ENCODE data around the gene HAUS1. TPM values are rescaled to one million over a fixed set of nuclear protein-coding genes. Genes with fewer than 3 reads are reported as not detected.
A peak's percentile ranks its signal among the peaks of the same experiment; 100 is the strongest.

The HAUS1 gene, protein sequence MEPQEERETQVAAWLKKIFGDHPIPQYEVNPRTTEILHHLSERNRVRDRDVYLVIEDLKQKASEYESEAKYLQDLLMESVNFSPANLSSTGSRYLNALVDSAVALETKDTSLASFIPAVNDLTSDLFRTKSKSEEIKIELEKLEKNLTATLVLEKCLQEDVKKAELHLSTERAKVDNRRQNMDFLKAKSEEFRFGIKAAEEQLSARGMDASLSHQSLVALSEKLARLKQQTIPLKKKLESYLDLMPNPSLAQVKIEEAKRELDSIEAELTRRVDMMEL
- 10 to 100 TPM; 16.3 to 23.2 (median 20.6) TPM for total RNA-seq
- total RNA-seq (2013), result 24.3 TPM
- total RNA-seq, result 3.7 to 42.4 (median 15.0) reads per million in 29 experiments

DNA sequence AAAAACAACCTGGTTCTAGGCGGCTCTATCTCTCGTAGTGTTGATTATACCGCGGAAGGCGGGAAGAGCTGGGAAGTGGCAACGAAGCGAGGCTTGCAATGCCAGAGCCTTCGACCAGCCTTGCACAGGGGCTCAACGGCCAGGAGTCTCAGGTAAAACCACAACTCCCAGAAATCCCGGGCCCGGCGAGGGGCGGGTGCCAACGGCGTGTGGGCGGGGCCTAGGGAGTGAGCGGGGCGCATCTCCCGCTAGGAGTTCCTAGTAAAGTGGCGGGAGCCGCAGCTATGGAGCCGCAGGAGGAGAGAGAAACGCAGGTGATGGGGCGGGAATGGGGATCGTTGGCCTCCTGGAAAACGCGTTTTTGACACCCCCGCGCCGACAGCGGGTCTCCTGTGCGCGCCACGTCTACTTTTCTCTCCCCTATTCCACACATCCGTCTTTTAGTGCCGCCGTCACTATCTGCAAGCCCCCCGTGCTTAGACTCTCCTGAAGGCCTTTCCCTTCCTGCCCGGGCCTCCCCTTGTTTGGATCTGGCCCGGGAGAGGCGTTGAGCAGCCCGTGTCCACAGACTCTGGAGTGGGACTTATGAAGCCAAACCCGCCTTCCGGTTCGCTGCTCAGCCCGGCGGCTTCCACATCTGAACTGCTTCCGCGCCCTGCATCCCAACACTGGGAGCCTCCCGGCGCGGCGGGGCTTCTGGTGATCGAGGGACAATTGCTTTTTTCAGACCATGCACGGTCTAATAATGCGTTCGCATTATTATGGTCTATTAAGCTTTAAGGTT lies at the start of gene HAUS1:
TSS of gene HAUS1 (plus strand) at position 258 of the 784 bp plus-strand sequence. CDS start at position 285, 27 bp downstream.
- ChIA-PET POLR2A (interaction anchor here in 1 of 2 donors (0.5 kb wide), 1 partner anchor 12 kb away, joined by 3 read pairs; no protein-coding TSS in a partner anchor), CTCF (interaction anchor here (0.7 to 1.2 kb wide), 4 partner anchors 31 to 454 kb away, joined by 3 to 5 read pairs (median 3); a partner anchor contains a TSS)
- H3K27me3 Mint-ChIP-seq, result no peaks in the 10 kb centered on the region
- H3K36me3 Mint-ChIP-seq, result peaks cover 3% of the 10 kb centered on the region
- H3K4me3 Mint-ChIP-seq, result peak within 1 kb of the TSS; percentile 96 to 98 (median 97)
- H3K9me3 Mint-ChIP-seq, result no peaks in the 10 kb centered on the region
- peak within 1 kb of the TSS; percentile 86 to 92 for H3K27ac Mint-ChIP-seq
- Histone ChIP-seq H3K27ac (ENCODE audit: low read length) (peak within 1 kb of the TSS; percentile 33), H3K4me3 (ENCODE audit: control insufficient read depth in 1 of 2, extremely low read depth in 1 of 2, low read length in 1 of 2) (peak within 1 kb of the TSS; percentile 84 to 88), H3K27me3 (replicated peaks in 1 of 2; ENCODE audit: control insufficient read depth in 2 of 2, extremely low read depth in 1 of 2, insufficient read depth in 2 of 2, low read length in 1 of 2) (no peaks in the 10 kb centered on the region), H3K9me3 (no peaks in the 10 kb centered on the region), H3K4me1 (ENCODE audit: control insufficient read depth in 1 of 2, extremely low read depth in 1 of 2, insufficient read depth in 2 of 2, low read length in 2 of 2) (peaks cover 0 to 13% of the 10 kb centered on the region in 2 experiments), H3K36me3 (ENCODE audit: control insufficient read depth in 2 of 2, extremely low read depth in 1 of 2, insufficient read depth in 1 of 2, low read length in 1 of 2) (peaks cover 0 to 2% of the 10 kb centered on the region in 2 donors)
- ATAC-seq (replicated peaks in 1 of 4) (peak; percentile 98 to 99 (median 99)), DNase-seq (peak; percentile 27 to 83 (median 65))
- 0% methylated on average over 46 of the region's 57 CpGs for WGBS (ENCODE audit: insufficient coverage)
- H3K4me1 Mint-ChIP-seq, result peaks cover 15 to 40% (median 38%) of the 10 kb centered on the region in 3 donors

DNA sequence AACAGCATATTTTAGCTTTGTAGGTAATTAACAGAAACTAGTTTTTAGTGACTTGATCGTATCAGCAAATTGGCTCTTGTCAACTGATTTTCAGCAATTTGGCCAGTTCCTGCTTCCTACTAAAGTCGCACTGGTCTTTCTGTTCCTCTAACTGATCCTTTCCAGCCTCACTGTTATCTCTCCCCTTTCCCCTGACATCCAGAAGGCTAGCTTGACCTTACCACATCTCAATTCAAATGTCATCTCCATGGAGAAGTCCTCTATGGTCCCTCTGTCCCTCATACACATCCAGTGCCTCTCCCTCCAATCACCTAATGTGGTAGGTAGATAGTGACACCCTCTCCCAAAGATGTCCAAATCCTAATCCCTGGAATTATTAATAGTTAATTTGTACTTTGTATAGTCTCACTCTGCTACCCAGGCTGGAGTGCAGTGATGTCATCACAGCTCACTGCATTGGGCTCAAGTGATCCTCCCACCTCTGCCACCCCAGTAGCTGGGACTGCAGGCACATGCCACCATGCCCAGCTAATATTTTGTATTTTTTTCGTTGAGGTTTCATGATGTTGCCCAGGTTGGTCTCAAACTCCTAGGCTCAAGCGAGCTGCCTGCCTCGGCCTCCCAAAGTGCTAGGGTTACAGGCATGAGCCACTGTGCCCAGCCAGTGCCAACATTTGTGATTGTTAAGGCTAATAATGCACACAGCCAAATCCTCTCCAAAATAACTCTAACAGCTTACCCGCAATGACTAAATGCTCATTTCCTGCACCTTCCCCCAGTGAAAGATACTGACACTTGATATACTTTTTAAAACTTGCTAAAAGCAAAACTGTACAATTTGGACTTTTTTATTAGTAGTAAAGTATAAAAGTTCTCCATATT lies 49.0 kb upstream of the HAUS1 start:
- 63% methylated on average over 3 of the region's 6 CpGs for WGBS (ENCODE audit: insufficient coverage)

DNA sequence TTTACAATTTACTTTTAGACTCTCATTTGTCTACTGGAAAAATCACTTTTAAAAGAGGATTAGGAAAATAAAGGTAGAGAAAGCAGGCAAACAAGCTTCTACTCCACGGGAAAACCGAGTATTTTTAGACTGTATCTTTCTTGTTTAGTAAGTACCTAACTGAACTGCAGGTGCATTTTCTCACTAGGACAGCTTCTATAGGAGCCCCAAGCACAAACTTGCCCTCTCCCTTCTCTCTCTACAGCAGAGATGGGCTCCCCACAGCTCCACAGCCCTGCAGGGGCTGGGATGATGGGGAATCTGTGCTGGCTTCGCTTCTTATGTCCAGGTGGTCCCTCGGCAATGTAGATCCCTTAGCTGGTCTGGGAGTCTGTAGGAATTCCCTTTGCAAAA lies 48.4 kb upstream of the HAUS1 start:
- CTCF ChIA-PET, result interaction anchor here in 1 of 2 donors (1.3 kb wide), 1 partner anchor 18 kb away, joined by 9 read pairs; no protein-coding TSS in a partner anchor
- H3K4me3 Mint-ChIP-seq, result peak overlapping the region; percentile 17 to 43 (median 18)
- WGBS (ENCODE audit: insufficient coverage), result no CpG with 5 or more reads among the region's 4 CpGs

More for the DNA sequence above, 49.0 kb upstream of the HAUS1 start:
- H3K4me1 Mint-ChIP-seq, result peaks cover 38 to 43% (median 41%) of the 10 kb centered on the region in 3 donors
- peaks cover 0 to 20% of the 10 kb centered on the region in 2 experiments for H3K4me1 ChIP-seq (ENCODE audit: control insufficient read depth in 1 of 2, extremely low read depth in 1 of 2, insufficient read depth in 2 of 2, low read length in 2 of 2)
- H3K9me3 Mint-ChIP-seq, result no peaks in the 10 kb centered on the region
- H3K27ac Mint-ChIP-seq, result peak overlapping the region; percentile 87 to 91
- H3K27me3 ChIP-seq (replicated peaks in 1 of 2; ENCODE audit: control insufficient read depth in 2 of 2, extremely low read depth in 1 of 2, insufficient read depth in 2 of 2, low read length in 1 of 2), result no peaks in the 10 kb centered on the region
- no peaks in the 10 kb centered on the region for H3K27me3 Mint-ChIP-seq
- CTCF ChIA-PET, result interaction anchor here in 1 of 2 donors (0.6 to 1.3 kb wide), 3 partner anchors 19 to 319 kb away, joined by 3 to 9 read pairs (median 3); no protein-coding TSS in a partner anchor
- peak overlapping the region; percentile 17 to 43 (median 18) for H3K4me3 Mint-ChIP-seq
- no peaks in the 10 kb centered on the region for H3K9me3 ChIP-seq
- peak; percentile 74 to 91 (median 86) for ATAC-seq (replicated peaks in 1 of 4)
- H3K36me3 ChIP-seq (ENCODE audit: control insufficient read depth in 2 of 2, extremely low read depth in 1 of 2, insufficient read depth in 1 of 2, low read length in 1 of 2), result no peaks in the 10 kb centered on the region
- peak overlapping the region; percentile 82 for H3K27ac ChIP-seq (ENCODE audit: low read length)
- no peaks in the 10 kb centered on the region for H3K36me3 Mint-ChIP-seq
- POLR2A ChIA-PET, result no interaction called here
- H3K4me3 ChIP-seq (ENCODE audit: control insufficient read depth in 1 of 2, extremely low read depth in 1 of 2, low read length in 1 of 2), result no peak overlapping the region
- DNase-seq, result peak in 2 of 35 experiments; percentile 7 to 39

DNA sequence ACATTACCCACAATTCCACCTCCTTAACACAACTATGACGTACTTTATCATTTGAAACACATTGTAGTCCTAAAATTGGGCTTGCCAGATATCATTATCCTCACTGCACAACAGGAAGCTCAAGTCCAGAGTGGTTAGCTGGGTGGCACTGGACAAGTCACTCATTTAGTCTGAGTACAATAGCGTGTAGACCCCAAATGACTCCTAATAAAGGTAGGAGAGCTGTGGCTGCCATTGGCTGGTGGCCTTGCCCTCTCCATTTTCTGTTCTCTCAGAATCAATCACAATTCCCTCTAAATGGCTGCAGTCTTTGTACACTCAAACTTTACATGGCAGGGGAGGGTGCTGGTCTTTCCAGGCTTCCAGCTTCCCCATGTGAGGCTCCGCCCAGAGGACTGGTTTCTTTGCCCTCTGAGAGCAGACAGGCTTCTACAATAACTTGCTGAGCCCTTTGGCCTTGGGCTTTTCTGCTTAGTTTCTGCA lies 43.8 kb upstream of the HAUS1 start:
- H3K4me1 ChIP-seq (ENCODE audit: control insufficient read depth in 1 of 2, extremely low read depth in 1 of 2, insufficient read depth in 2 of 2, low read length in 2 of 2), result peaks cover 0 to 10% of the 10 kb centered on the region in 2 experiments
- Mint-ChIP-seq H3K4me3 (no peak overlapping the region), H3K9me3 (no peaks in the 10 kb centered on the region), H3K27ac (peak overlapping the region in 1 of 2 donors; percentile 37), H3K27me3 (no peaks in the 10 kb centered on the region), H3K4me1 (peaks cover 17 to 22% (median 21%) of the 10 kb centered on the region in 3 donors), H3K36me3 (no peaks in the 10 kb centered on the region)
- H3K36me3 ChIP-seq (ENCODE audit: control insufficient read depth in 2 of 2, extremely low read depth in 1 of 2, insufficient read depth in 1 of 2, low read length in 1 of 2), result no peaks in the 10 kb centered on the region
- ATAC-seq (replicated peaks in 1 of 4), result no peak
- ChIA-PET CTCF (interaction anchor here in 1 of 2 donors (0.5 kb wide), 1 partner anchor 8 kb away, joined by 4 read pairs; no protein-coding TSS in a partner anchor), POLR2A (no interaction called here)
- no peak overlapping the region for H3K4me3 ChIP-seq (ENCODE audit: control insufficient read depth in 1 of 2, extremely low read depth in 1 of 2, low read length in 1 of 2)
- WGBS (ENCODE audit: insufficient coverage), result 80% methylated on average over 3 of the region's 3 CpGs
- H3K27me3 ChIP-seq (replicated peaks in 1 of 2; ENCODE audit: control insufficient read depth in 2 of 2, extremely low read depth in 1 of 2, insufficient read depth in 2 of 2, low read length in 1 of 2), result no peaks in the 10 kb centered on the region
- H3K9me3 ChIP-seq, result no peaks in the 10 kb centered on the region
- no peak overlapping the region for H3K27ac ChIP-seq (ENCODE audit: low read length)
- DNase-seq, result no peak

More for the DNA sequence above, 48.4 kb upstream of the HAUS1 start:
- H3K27ac ChIP-seq (ENCODE audit: low read length), result peak overlapping the region; percentile 82
- no peak for DNase-seq
- H3K36me3 ChIP-seq (ENCODE audit: control insufficient read depth in 2 of 2, extremely low read depth in 1 of 2, insufficient read depth in 1 of 2, low read length in 1 of 2), result no peaks in the 10 kb centered on the region
- ATAC-seq (replicated peaks in 1 of 4), result peak; percentile 31 to 47 (median 46)
- H3K4me3 ChIP-seq (ENCODE audit: control insufficient read depth in 1 of 2, extremely low read depth in 1 of 2, low read length in 1 of 2), result no peak overlapping the region
- H3K27me3 Mint-ChIP-seq, result no peaks in the 10 kb centered on the region
- peak overlapping the region; percentile 87 to 91 for H3K27ac Mint-ChIP-seq
- H3K4me1 ChIP-seq (ENCODE audit: control insufficient read depth in 1 of 2, extremely low read depth in 1 of 2, insufficient read depth in 2 of 2, low read length in 2 of 2), result peaks cover 0 to 20% of the 10 kb centered on the region in 2 experiments
- H3K9me3 ChIP-seq, result no peaks in the 10 kb centered on the region
- H3K27me3 ChIP-seq (replicated peaks in 1 of 2; ENCODE audit: control insufficient read depth in 2 of 2, extremely low read depth in 1 of 2, insufficient read depth in 2 of 2, low read length in 1 of 2), result no peaks in the 10 kb centered on the region
- H3K36me3 Mint-ChIP-seq, result no peaks in the 10 kb centered on the region
- H3K9me3 Mint-ChIP-seq, result no peaks in the 10 kb centered on the region
- H3K4me1 Mint-ChIP-seq, result peaks cover 41 to 47% (median 42%) of the 10 kb centered on the region in 3 donors
- POLR2A ChIA-PET, result no interaction called here

DNA sequence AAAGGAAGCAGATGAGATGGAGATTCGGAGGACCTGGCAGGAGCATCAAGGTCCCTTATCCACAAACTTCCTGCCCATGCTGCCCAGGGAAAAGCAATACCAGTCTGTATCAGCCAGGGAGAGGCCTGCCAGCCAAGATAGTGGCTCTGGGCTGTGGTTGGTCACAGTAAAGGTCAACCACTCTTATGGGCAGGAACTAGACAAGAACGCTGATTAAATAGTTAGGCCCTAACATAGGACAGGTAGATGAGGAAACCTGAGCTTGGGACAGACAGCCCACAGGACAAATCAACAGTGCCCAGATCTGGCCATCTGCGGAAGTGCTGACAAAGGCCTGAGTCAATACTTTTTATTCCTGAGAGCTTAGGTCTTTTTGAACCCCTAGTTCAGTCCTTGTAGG lies 42.8 kb upstream of the HAUS1 start:
- Mint-ChIP-seq H3K4me1 (peaks cover 7 to 12% (median 12%) of the 10 kb centered on the region in 3 donors), H3K27me3 (no peaks in the 10 kb centered on the region), H3K4me3 (no peak overlapping the region), H3K9me3 (no peaks in the 10 kb centered on the region), H3K27ac (no peak overlapping the region), H3K36me3 (no peaks in the 10 kb centered on the region)
- Histone ChIP-seq H3K4me1 (ENCODE audit: control insufficient read depth in 1 of 2, extremely low read depth in 1 of 2, insufficient read depth in 2 of 2, low read length in 2 of 2) (peaks cover 0 to 2% of the 10 kb centered on the region in 2 experiments), H3K27me3 (replicated peaks in 1 of 2; ENCODE audit: control insufficient read depth in 2 of 2, extremely low read depth in 1 of 2, insufficient read depth in 2 of 2, low read length in 1 of 2) (no peaks in the 10 kb centered on the region), H3K27ac (ENCODE audit: low read length) (no peak overlapping the region), H3K4me3 (ENCODE audit: control insufficient read depth in 1 of 2, extremely low read depth in 1 of 2, low read length in 1 of 2) (no peak overlapping the region), H3K9me3 (no peaks in the 10 kb centered on the region), H3K36me3 (ENCODE audit: control insufficient read depth in 2 of 2, extremely low read depth in 1 of 2, insufficient read depth in 1 of 2, low read length in 1 of 2) (no peaks in the 10 kb centered on the region)
- no peak for ATAC-seq (replicated peaks in 1 of 4)
- WGBS (ENCODE audit: insufficient coverage), result 97% methylated on average over 3 of the region's 3 CpGs
- ChIA-PET CTCF (interaction anchor here (0.7 to 1.2 kb wide), 4 partner anchors 12 to 371 kb away, joined by 3 to 8 read pairs (median 3); no protein-coding TSS in a partner anchor), POLR2A (interaction anchor here in 1 of 2 donors (0.6 kb wide), 1 partner anchor 1966 kb away, joined by 3 read pairs; no protein-coding TSS in a partner anchor)
- DNase-seq, result no peak
